Measurements from ENCODE around the gene PLEKHB1.

The PLEKHB1 gene

GRCh38 chr11:73649206-73649605 is 2.8 kb downstream of the PLEKHB1 start:
- no peak overlapping the region for H3K27ac ChIP-seq (ENCODE audit: low read length)
- no peak overlapping the region for H3K4me3 ChIP-seq (ENCODE audit: low read length)
- H3K9me3 ChIP-seq (ENCODE audit: insufficient read depth, low read depth, low read length), result no peaks in the 10 kb centered on the region
- peaks cover 9% of the 10 kb centered on the region; the same call in 1 of the 2 replicates for H3K27me3 ChIP-seq (ENCODE audit: insufficient read depth, low read length)
- peaks cover 10% of the 10 kb centered on the region; the same call in 1 of the 2 replicates for H3K4me1 ChIP-seq (ENCODE audit: insufficient read depth, low read length)
- H3K9ac ChIP-seq (ENCODE audit: low read depth, low read length), result no peak overlapping the region
- H3K36me3 ChIP-seq (ENCODE audit: insufficient read depth, low read depth, low read length), result no peaks in the 10 kb centered on the region

GRCh38 chr11:73650400-73650799 is 4.0 kb downstream of the PLEKHB1 start:
- H3K4me3 ChIP-seq (ENCODE audit: low read length), result no peak overlapping the region
- no peaks in the 10 kb centered on the region for H3K36me3 ChIP-seq (ENCODE audit: insufficient read depth, low read depth, low read length)
- peaks cover 7% of the 10 kb centered on the region; the same call in 1 of the 2 replicates for H3K4me1 ChIP-seq (ENCODE audit: insufficient read depth, low read length)
- H3K9ac ChIP-seq (ENCODE audit: low read depth, low read length), result no peak overlapping the region
- H3K9me3 ChIP-seq (ENCODE audit: insufficient read depth, low read depth, low read length), result no peaks in the 10 kb centered on the region
- peaks cover 5% of the 10 kb centered on the region; the same call in 1 of the 2 replicates for H3K27me3 ChIP-seq (ENCODE audit: insufficient read depth, low read length)
- no peak overlapping the region for H3K27ac ChIP-seq (ENCODE audit: low read length)

- H3K27me3 ChIP-seq (ENCODE audit: insufficient read depth, low read length), result no peaks in the 10 kb centered on the region
- no peaks in the 10 kb centered on the region for H3K36me3 ChIP-seq (ENCODE audit: insufficient read depth, low read depth, low read length)
- peaks cover 7% of the 10 kb centered on the region; the same call in 1 of the 2 replicates for H3K4me1 ChIP-seq (ENCODE audit: insufficient read depth, low read length)
- H3K27ac ChIP-seq (ENCODE audit: low read length), result no peak overlapping the region
- no peaks in the 10 kb centered on the region for H3K9me3 ChIP-seq (ENCODE audit: insufficient read depth, low read depth, low read length)
- H3K9ac ChIP-seq (ENCODE audit: low read depth, low read length), result no peak overlapping the region
- H3K4me3 ChIP-seq (ENCODE audit: low read length), result no peak overlapping the region
Measured at GRCh38 chr11:73651252-73651651, 4.9 kb downstream of the PLEKHB1 start.

GRCh38 chr11:73651661-73652045 is 5.3 kb downstream of the PLEKHB1 start:
- Histone ChIP-seq H3K36me3 (ENCODE audit: insufficient read depth, low read depth, low read length) (no peaks in the 10 kb centered on the region), H3K9me3 (ENCODE audit: insufficient read depth, low read depth, low read length) (no peaks in the 10 kb centered on the region), H3K9ac (ENCODE audit: low read depth, low read length) (no peak overlapping the region), H3K27ac (ENCODE audit: low read length) (no peak overlapping the region), H3K4me1 (ENCODE audit: insufficient read depth, low read length) (peaks cover 5% of the 10 kb centered on the region; the same call in 1 of the 2 replicates), H3K4me3 (ENCODE audit: low read length) (no peak overlapping the region), H3K27me3 (ENCODE audit: insufficient read depth, low read length) (no peaks in the 10 kb centered on the region)

- Histone ChIP-seq H3K9ac (ENCODE audit: low read depth, low read length) (no peak overlapping the region), H3K9me3 (ENCODE audit: insufficient read depth, low read depth, low read length) (no peaks in the 10 kb centered on the region), H3K27me3 (ENCODE audit: insufficient read depth, low read length) (no peaks in the 10 kb centered on the region), H3K4me1 (ENCODE audit: insufficient read depth, low read length) (peaks cover under 1% of the 10 kb centered on the region; the same call in 1 of the 2 replicates), H3K36me3 (ENCODE audit: insufficient read depth, low read depth, low read length) (no peaks in the 10 kb centered on the region), H3K27ac (ENCODE audit: low read length) (no peak overlapping the region), H3K4me3 (ENCODE audit: low read length) (no peak overlapping the region)
Measured at GRCh38 chr11:73652046-73652730, 5.8 kb downstream of the PLEKHB1 start.

GRCh38 chr11:73652856-73653559 is 6.6 kb downstream of the PLEKHB1 start:
- no peak overlapping the region for H3K4me3 ChIP-seq (ENCODE audit: low read length)
- no peaks in the 10 kb centered on the region for H3K27me3 ChIP-seq (ENCODE audit: insufficient read depth, low read length)
- no peaks in the 10 kb centered on the region for H3K9me3 ChIP-seq (ENCODE audit: insufficient read depth, low read depth, low read length)
- no peak overlapping the region for H3K27ac ChIP-seq (ENCODE audit: low read length)
- no peaks in the 10 kb centered on the region for H3K36me3 ChIP-seq (ENCODE audit: insufficient read depth, low read depth, low read length)
- H3K4me1 ChIP-seq (ENCODE audit: insufficient read depth, low read length), result no peaks in the 10 kb centered on the region; the same call in 1 of the 2 replicates
- no peak overlapping the region for H3K9ac ChIP-seq (ENCODE audit: low read depth, low read length)

- Histone ChIP-seq H3K9me3 (ENCODE audit: insufficient read depth, low read depth, low read length) (no peaks in the 10 kb centered on the region), H3K27ac (ENCODE audit: low read length) (no peak overlapping the region), H3K27me3 (ENCODE audit: insufficient read depth, low read length) (no peaks in the 10 kb centered on the region), H3K4me1 (ENCODE audit: insufficient read depth, low read length) (no peaks in the 10 kb centered on the region; the same call in 1 of the 2 replicates), H3K4me3 (ENCODE audit: low read length) (no peak overlapping the region), H3K36me3 (ENCODE audit: insufficient read depth, low read depth, low read length) (no peaks in the 10 kb centered on the region), H3K9ac (ENCODE audit: low read depth, low read length) (no peak overlapping the region)
Measured at GRCh38 chr11:73653996-73654395, 7.6 kb downstream of the PLEKHB1 start.

GRCh38 chr11:73654482-73655021 is 8.2 kb downstream of the PLEKHB1 start:
- no peak overlapping the region for H3K9ac ChIP-seq (ENCODE audit: low read depth, low read length)
- no peak overlapping the region for H3K4me3 ChIP-seq (ENCODE audit: low read length)
- H3K36me3 ChIP-seq (ENCODE audit: insufficient read depth, low read depth, low read length), result no peaks in the 10 kb centered on the region
- no peaks in the 10 kb centered on the region for H3K9me3 ChIP-seq (ENCODE audit: insufficient read depth, low read depth, low read length)
- H3K27ac ChIP-seq (ENCODE audit: low read length), result no peak overlapping the region
- no peaks in the 10 kb centered on the region; the same call in 1 of the 2 replicates for H3K4me1 ChIP-seq (ENCODE audit: insufficient read depth, low read length)
- H3K27me3 ChIP-seq (ENCODE audit: insufficient read depth, low read length), result peaks cover 5% of the 10 kb centered on the region

- no peaks in the 10 kb centered on the region for H3K9me3 ChIP-seq (ENCODE audit: insufficient read depth, low read depth, low read length)
- H3K9ac ChIP-seq (ENCODE audit: low read depth, low read length), result no peak overlapping the region
- no peak overlapping the region for H3K4me3 ChIP-seq (ENCODE audit: low read length)
- peaks cover 16% of the 10 kb centered on the region for H3K27me3 ChIP-seq (ENCODE audit: insufficient read depth, low read length)
- no peak overlapping the region for H3K27ac ChIP-seq (ENCODE audit: low read length)
- H3K36me3 ChIP-seq (ENCODE audit: insufficient read depth, low read depth, low read length), result no peaks in the 10 kb centered on the region
- no peaks in the 10 kb centered on the region; the same call in 1 of the 2 replicates for H3K4me1 ChIP-seq (ENCODE audit: insufficient read depth, low read length)
Measured at GRCh38 chr11:73655686-73656085, 9.3 kb downstream of the PLEKHB1 start.

- H3K27me3 ChIP-seq (ENCODE audit: insufficient read depth, low read length), result peaks cover 23% of the 10 kb centered on the region
- no peak overlapping the region for H3K9ac ChIP-seq (ENCODE audit: low read depth, low read length)
- H3K9me3 ChIP-seq (ENCODE audit: insufficient read depth, low read depth, low read length), result no peaks in the 10 kb centered on the region
- no peak overlapping the region for H3K27ac ChIP-seq (ENCODE audit: low read length)
- H3K4me3 ChIP-seq (ENCODE audit: low read length), result no peak overlapping the region
- peaks cover 5% of the 10 kb centered on the region; the same call in 1 of the 2 replicates for H3K4me1 ChIP-seq (ENCODE audit: insufficient read depth, low read length)
- H3K36me3 ChIP-seq (ENCODE audit: insufficient read depth, low read depth, low read length), result no peaks in the 10 kb centered on the region
Measured at GRCh38 chr11:73656985-73657384, 10.6 kb downstream of the PLEKHB1 start.

- peaks cover 5% of the 10 kb centered on the region; the same call in 1 of the 2 replicates for H3K4me1 ChIP-seq (ENCODE audit: insufficient read depth, low read length)
- no peak overlapping the region for H3K9ac ChIP-seq (ENCODE audit: low read depth, low read length)
- H3K27ac ChIP-seq (ENCODE audit: low read length), result no peak overlapping the region
- no peak overlapping the region for H3K4me3 ChIP-seq (ENCODE audit: low read length)
- H3K9me3 ChIP-seq (ENCODE audit: insufficient read depth, low read depth, low read length), result no peaks in the 10 kb centered on the region
- peaks cover 40% of the 10 kb centered on the region for H3K27me3 ChIP-seq (ENCODE audit: insufficient read depth, low read length)
- H3K36me3 ChIP-seq (ENCODE audit: insufficient read depth, low read depth, low read length), result no peaks in the 10 kb centered on the region
Measured at GRCh38 chr11:73659961-73660360, 13.6 kb downstream of the PLEKHB1 start.

All from iPS-20b (cell line).